GM19455 (cell line): Measurements from ENCODE around the gene UQCRQ.
A peak's percentile ranks its signal among the peaks of the same experiment; 100 is the strongest.
"Not testable (repeated sequence)": the region's sequence is repeated elsewhere in the genome, so short reads cannot be mapped to it uniquely, and the experiment has no call there.

Experiments used
- ATAC-seq: cut with Tn5 transposase; IDR thresholded peaks from one replicate; pipeline ENCODE4 v1.9.1; 2021; ENCODE audit not compliant: unreplicated experiment

UQCRQ gene

GRCh38 chr5:132832612-132833011 lies 33.8 kb upstream of the UQCRQ start:
- ATAC-seq, result no peak

- no peak for ATAC-seq
Measured at GRCh38 chr5:132834057-132834456, 32.4 kb upstream of the UQCRQ start.

- ATAC-seq, result no peak
Measured at GRCh38 chr5:132836852-132837251, 29.6 kb upstream of the UQCRQ start.

GRCh38 chr5:132837868-132838267 lies 28.6 kb upstream of the UQCRQ start:
- no peak for ATAC-seq

GRCh38 chr5:132838516-132839282 lies 27.7 kb upstream of the UQCRQ start:
- no peak for ATAC-seq

- no peak for ATAC-seq
Measured at GRCh38 chr5:132839426-132840301, 26.8 kb upstream of the UQCRQ start.

- ATAC-seq, result no peak
Measured at GRCh38 chr5:132840313-132840712, 26.1 kb upstream of the UQCRQ start.

- no peak for ATAC-seq
Measured at GRCh38 chr5:132840896-132841295, 25.5 kb upstream of the UQCRQ start.

- ATAC-seq, result no peak
Measured at GRCh38 chr5:132841305-132841704, 25.1 kb upstream of the UQCRQ start.

- ATAC-seq, result no peak
Measured at GRCh38 chr5:132848270-132848669, 18.2 kb upstream of the UQCRQ start.

GRCh38 chr5:132849347-132849746 lies 17.1 kb upstream of the UQCRQ start:
- ATAC-seq, result no peak

GRCh38 chr5:132850066-132850465 lies 16.4 kb upstream of the UQCRQ start:
- ATAC-seq, result no peak

- no peak for ATAC-seq
Measured at GRCh38 chr5:132853323-132853722, 13.1 kb upstream of the UQCRQ start.

GRCh38 chr5:132853790-132854189 lies 12.7 kb upstream of the UQCRQ start:
- ATAC-seq, result no peak

GRCh38 chr5:132854301-132854700 lies 12.1 kb upstream of the UQCRQ start:
- ATAC-seq, result no peak

GRCh38 chr5:132854992-132855391 lies 11.4 kb upstream of the UQCRQ start:
- not testable (repeated sequence) for ATAC-seq

- ATAC-seq, result no peak
Measured at GRCh38 chr5:132856011-132856410, 10.4 kb upstream of the UQCRQ start.

GRCh38 chr5:132859889-132860437 lies 6.5 kb upstream of the UQCRQ start:
- ATAC-seq, result no peak

- ATAC-seq, result no peak
Measured at GRCh38 chr5:132860742-132861141, 5.7 kb upstream of the UQCRQ start.

GRCh38 chr5:132865668-132866341 lies 637 bp upstream of the UQCRQ start:
- peak; percentile 32 for ATAC-seq

- peak; percentile 24 for ATAC-seq
Measured at GRCh38 chr5:132867046-132867451, 607 bp downstream of the UQCRQ start.
